Measurements from ENCODE around the gene OLIG2.

OLIG2 gene

DNA sequence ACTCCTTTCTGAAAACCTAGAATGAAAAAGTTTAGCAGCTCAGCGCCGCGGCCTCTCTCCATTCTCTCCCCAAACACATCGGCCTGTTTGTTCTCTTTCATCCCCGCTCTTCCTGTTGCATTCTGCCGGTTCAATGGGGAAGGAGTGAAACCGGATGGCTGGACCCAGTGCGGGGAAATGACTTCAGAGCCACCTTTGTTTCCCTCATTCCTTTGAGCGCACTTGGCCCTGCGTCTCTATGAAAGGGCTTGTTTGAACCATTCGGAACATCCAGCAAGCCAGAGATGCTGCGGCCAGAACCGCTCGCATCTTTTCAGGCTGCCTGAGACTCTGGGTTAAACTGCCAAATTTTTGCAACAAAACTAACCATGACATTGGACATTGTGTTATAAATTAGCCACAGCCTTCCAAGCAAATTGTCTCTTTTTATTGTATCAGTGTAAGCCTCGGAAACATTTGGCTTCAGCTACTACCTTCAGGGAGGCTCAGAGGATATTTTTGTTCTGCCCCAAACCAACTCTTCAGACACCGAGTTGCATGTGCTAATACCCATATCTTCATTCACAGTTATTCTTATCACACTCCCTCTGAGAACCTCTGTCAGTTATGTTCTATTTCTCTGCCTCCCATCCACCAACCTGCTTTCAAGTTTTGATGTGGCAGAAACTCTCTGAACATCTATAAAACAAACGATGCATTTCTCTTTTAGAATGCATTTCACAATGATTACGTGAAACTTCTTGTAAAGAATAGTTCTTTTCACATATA lies 39.1 kb downstream of the OLIG2 start:
- no peak for DNase-seq (ENCODE audit: low spot score)

DNA sequence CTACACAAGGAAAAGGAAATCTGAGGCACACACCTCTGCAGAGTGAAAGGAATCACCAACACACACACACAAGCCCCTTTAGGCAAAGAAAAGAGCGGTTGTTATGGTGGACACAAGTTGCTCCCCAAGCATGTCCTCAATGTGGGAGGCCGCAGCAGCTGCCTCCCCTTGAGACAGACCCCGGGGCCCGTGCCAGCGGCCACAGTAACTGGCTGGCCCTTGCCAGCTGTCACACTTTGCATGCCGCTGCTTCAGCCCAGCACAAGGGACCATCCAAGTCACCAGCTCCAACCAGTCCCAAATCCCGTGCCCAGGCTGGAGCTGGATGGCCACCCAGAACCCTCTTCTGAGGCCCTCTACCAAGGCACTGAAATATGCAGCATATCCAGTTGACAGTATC lies 41.3 kb downstream of the OLIG2 start:
- no peak for DNase-seq (ENCODE audit: low spot score)

- no peak for DNase-seq (ENCODE audit: low spot score)
These were observed 41.7 kb downstream of the OLIG2 start for GRCh38 chr21:33067457-33067856.

DNA sequence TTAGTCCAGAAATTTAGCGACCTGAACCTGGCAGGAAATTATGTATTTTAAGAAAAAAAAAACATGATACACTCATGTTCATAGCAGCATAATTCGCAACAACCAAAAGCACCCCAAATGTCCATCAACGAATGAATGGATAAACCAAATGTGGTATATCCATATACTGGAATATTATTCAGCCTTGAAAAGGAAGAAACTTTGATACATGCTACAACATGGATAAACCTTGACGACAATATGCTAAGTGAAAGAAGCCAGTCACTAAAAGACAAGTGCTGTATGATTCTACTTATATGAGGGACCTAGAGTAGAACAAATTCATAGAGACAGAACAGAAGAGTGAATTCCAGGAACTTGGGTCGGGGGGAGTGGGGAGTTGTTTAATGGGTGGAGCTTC lies 43.5 kb downstream of the OLIG2 start:
- no peak for DNase-seq (ENCODE audit: low spot score)

DNA sequence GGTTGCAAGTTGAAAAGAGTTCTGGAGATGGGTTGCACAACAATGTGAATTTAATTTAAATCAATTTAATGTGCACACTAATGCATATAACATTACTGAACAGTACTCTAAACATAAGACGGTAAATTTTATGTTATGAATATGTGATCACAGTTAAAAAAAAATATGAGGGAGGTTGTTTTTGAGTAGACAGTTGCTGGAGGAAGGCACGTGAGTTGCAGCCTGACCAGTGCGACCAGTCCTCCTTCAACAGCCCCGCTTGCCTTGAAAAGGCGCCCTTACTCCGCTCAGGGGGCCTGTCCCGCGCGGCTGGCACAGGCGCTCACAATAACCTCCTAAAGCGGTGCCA lies 43.9 kb downstream of the OLIG2 start:
- no peak for DNase-seq (ENCODE audit: low spot score)

- DNase-seq (ENCODE audit: low spot score), result no peak
These were observed 44.4 kb downstream of the OLIG2 start, which contains the start of gene OLIG1 for GRCh38 chr21:33069994-33070743. TSS of gene OLIG1 (plus strand) at chr21:33070141. CDS start at chr21:33070247, 106 bp downstream.

GRCh38 chr21:33070744-33070997 lies 44.9 kb downstream of the OLIG2 start:
- no peak for DNase-seq (ENCODE audit: low spot score)

- DNase-seq (ENCODE audit: low spot score), result no peak
These were observed 45.4 kb downstream of the OLIG2 start for GRCh38 chr21:33070998-33071769.

DNA sequence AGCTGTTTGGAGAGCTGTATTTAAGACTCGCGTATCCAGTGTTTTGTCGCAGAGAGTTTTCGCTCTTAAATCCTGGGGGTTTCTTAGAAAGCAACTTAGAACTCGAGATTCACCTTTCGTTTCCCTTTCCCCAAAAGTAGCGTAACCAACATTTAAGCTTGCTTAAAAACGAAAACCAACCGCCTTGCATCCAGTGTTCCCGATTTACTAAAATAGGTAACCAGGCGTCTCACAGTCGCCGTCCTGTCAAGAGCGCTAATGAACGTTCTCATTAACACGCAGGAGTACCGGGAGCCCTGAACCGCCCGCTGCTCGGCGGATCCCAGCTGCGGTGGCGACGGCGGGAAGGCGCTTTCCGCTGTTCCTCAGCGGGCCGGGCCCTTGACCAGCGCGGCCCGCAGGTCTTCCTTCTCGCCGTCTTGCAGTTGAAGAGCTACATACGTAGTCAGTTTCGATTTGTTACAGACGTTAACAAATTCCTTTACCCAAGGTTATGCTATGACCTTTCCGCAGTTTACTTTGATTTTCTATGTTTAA lies 46.1 kb downstream of the OLIG2 start:
- no peak for DNase-seq (ENCODE audit: low spot score)

DNA sequence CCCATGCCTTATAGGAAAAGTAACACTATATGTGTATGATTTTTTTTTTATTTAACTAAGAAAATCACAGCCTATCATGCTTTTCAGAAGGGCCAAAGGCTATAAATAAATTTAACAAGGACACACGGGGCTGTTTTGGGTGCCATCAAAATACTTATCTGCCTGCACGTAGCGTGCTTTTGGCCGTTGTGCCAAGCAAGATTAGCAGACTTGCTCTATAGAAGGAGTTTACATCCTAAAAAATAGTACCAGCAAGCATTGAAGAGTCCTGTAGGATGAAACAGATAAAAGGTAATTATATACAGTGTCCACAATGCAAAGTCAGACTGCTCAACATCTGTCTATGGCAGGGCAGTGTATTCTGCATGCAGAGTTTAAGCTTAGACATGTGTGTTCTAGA lies 47.9 kb downstream of the OLIG2 start:
- DNase-seq (ENCODE audit: low spot score), result no peak

DNA sequence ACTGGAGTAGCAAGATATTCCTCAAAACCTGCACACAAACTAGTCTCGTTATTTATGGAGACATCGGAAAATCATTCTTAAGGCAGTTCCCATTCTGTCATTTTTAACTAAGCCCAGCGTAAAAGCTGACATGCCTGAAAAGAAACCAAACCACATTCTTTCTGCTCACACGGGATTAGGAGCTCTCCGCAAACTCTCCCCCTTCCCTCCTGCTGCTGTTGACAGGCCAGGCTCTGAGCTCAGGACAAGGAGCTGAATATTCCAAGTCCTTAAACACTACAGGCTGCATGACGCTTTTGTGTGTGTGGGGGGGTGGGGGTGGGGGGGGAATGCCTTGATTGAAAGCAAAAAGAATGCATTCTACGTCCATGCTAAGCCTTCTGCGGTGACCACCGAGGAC lies 49.4 kb downstream of the OLIG2 start:
- no peak for DNase-seq (ENCODE audit: low spot score)

DNA sequence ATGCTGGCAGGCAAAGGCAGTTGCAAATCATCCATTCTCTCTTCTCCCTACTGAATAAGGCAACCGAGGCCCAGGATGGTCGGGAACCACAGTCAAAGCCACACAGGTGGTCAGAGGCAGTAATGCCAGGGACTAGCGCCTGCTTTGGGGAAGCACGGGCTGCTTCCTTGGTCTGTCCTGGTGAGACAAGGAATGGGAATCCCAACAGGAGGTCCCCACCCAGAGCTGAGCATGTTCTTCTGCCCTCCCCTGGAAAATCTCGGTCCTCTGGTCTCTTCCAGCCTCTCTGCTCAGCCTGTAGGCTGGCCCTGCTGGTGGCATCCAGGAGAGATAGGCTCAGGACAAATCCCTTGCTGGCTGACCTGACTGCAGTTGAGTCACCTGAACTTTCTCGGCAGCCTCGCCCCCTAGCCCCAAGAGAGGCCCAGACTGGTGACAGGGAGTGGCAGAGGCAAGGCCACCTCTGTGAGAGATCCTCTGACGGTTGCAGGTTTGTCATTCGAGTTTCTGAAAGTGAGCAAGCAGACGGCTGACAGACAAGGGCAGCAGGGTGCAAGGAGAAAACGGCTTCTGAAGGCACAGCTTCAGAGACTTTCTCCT lies 50.0 kb downstream of the OLIG2 start:
- DNase-seq (ENCODE audit: low spot score), result no peak

DNA sequence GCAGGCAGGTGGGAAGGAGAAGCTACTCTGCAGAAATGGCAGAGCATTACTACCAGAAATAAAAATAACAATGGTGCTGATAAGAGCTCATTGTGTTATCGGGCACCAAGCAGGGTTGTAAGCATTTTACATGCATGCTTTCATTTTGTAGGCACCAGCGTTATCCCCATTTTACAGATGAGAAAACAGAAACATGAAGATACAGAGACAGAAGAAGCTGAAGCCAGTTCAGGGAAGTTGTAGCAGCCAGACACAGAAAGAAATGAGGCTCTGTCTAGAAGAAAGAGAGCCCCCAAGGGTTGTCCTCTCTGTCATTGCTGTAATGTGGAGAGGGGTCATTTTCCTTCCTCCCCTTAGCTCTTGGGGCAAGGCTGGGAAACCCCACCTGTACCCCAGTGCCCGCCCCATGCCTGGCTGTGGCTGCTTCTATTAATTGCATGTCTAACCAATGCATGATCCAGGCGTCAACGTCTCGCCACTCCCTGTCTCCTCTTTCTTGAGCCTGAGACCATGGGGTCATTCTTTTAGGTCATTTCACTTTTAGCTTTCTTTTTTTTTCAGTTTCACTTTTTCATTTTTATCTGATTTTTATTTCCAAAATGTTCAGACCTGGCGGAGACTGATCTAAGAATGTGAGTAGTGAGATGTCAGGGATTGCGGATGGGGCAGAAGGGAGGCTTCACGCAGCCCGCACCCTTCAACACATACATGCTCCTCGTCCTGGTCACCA lies 51.0 kb downstream of the OLIG2 start:
- DNase-seq (ENCODE audit: low spot score), result no peak

All from CD4-positive, alpha-beta T cell treated with Interleukin-15 for 4 hours (primary cell).